Measurements from ENCODE around the gene FKBP5. TPM values are rescaled to one million over a fixed set of nuclear protein-coding genes. Genes with fewer than 3 reads are reported as not detected.
"Not testable (repeated sequence)": the region's sequence is repeated elsewhere in the genome, so short reads cannot be mapped to it uniquely, and the experiment has no call there.

Gene FKBP5
- total and polyA plus RNA-seq, 9 of the 15 experiments (the other 6 are each of a cell fraction or from before 2014, with no cell fraction given) = 32.7 to 151 (median 75.0) TPM

- TF ChIP-seq ILF3 (IDR thresholded peaks at IDR 0.05; ENCODE audit: borderline replicate concordance) (no peak), FOXJ3 (CRISPR knock-in tag; IDR thresholded peaks at IDR 0.05) (no peak), MXI1 (IDR thresholded peaks at IDR 0.05; ENCODE audit: low read depth, low read length) (no peak)
These were observed 15.0 kb downstream of the FKBP5 start (continued) for GRCh38 chr6:35673755-35674154.

- BruUV-seq (replicated peaks); H3K27ac ChIP-seq (ENCODE audit: extremely low read depth, low read depth, low read length); H4K20me1 ChIP-seq (replicated peaks; ENCODE audit: control insufficient read depth, insufficient read depth, low read length); FAIRE-seq; ATAC-seq; H3K9me3 ChIP-seq (replicated peaks; ENCODE audit: control insufficient read depth, insufficient read depth, low read depth, low read length); H3K27me3 ChIP-seq (ENCODE audit: control insufficient read depth in 2 of 2, insufficient read depth in 2 of 2, low read length in 2 of 2); intact Hi-C loops (cut with micrococcal nuclease); H2AFZ ChIP-seq (ENCODE audit: low read depth, low read length); H3K4me3 ChIP-seq; H3K9me1 ChIP-seq (ENCODE audit: control insufficient read depth, insufficient read depth, low read length); H3K9ac ChIP-seq (ENCODE audit: insufficient read depth in 1 of 2, low read depth in 2 of 2, low read length in 2 of 2); DNase-seq (ENCODE audit: extremely low read depth in 1 of 4, low spot score in 3 of 4); H3K4me2 ChIP-seq (ENCODE audit: insufficient read depth, low read length); CTCF ChIA-PET (ENCODE audit: low intra/inter-chr PET ratio); in situ Hi-C loops (cut with MboI); H3K4me1 ChIP-seq (replicated peaks in 1 of 2; ENCODE audit: control insufficient read depth in 2 of 2, insufficient read depth in 2 of 2, low read length in 2 of 2): not testable (repeated sequence)
- TF ChIP-seq ZNF121 (CRISPR knock-in tag; conservative IDR thresholded peaks at IDR 0.05) = peak; percentile 68; the same call in 1 of the 2 replicates
- 0 out of 2 replicates have a peak, but pooled peaks have one; percentile 14 for TF ChIP-seq BCOR (IDR thresholded peaks at IDR 0.05)
- 88% methylated on average over 2 of the region's 2 CpGs for WGBS (ENCODE audit: insufficient coverage, low coverage, missing lambda C conversion rate)
- POLR2A ChIA-PET = interaction anchor here (1.0 to 1.4 kb wide), 2 partner anchors 10 to 23 kb away, joined by 3 to 6 read pairs; no protein-coding TSS in a partner anchor
- Histone ChIP-seq H3K79me2 (ENCODE audit: control insufficient read depth, insufficient read depth, low read length) (peaks cover 93% of the 10 kb centered on the region), H3K36me3 (ENCODE audit: control insufficient read depth, insufficient read depth, low read length) (peaks cover 12% of the 10 kb centered on the region)
These were observed 15.4 kb downstream of the FKBP5 start for GRCh38 chr6:35673284-35673666.

- POLR2A ChIA-PET; H3K9ac ChIP-seq (ENCODE audit: insufficient read depth in 1 of 2, low read depth in 2 of 2, low read length in 2 of 2); H3K9me1 ChIP-seq (ENCODE audit: control insufficient read depth, insufficient read depth, low read length); H3K27me3 ChIP-seq (ENCODE audit: control insufficient read depth in 2 of 2, insufficient read depth in 2 of 2, low read length in 2 of 2); H3K36me3 ChIP-seq (ENCODE audit: control insufficient read depth, insufficient read depth, low read length); CTCF ChIA-PET (ENCODE audit: low intra/inter-chr PET ratio); FAIRE-seq; BruUV-seq (replicated peaks); ATAC-seq; DNase-seq (ENCODE audit: extremely low read depth in 1 of 4, low spot score in 3 of 4); H3K4me1 ChIP-seq (replicated peaks in 1 of 2; ENCODE audit: control insufficient read depth in 2 of 2, insufficient read depth in 2 of 2, low read length in 2 of 2); H3K27ac ChIP-seq (ENCODE audit: extremely low read depth, low read depth, low read length); H3K4me3 ChIP-seq; H4K20me1 ChIP-seq (replicated peaks; ENCODE audit: control insufficient read depth, insufficient read depth, low read length); H3K9me3 ChIP-seq (replicated peaks; ENCODE audit: control insufficient read depth, insufficient read depth, low read depth, low read length); H3K4me2 ChIP-seq (ENCODE audit: insufficient read depth, low read length); in situ Hi-C loops (cut with MboI); H2AFZ ChIP-seq (ENCODE audit: low read depth, low read length); intact Hi-C loops (cut with micrococcal nuclease): not testable (repeated sequence)
- H3K79me2 ChIP-seq (ENCODE audit: control insufficient read depth, insufficient read depth, low read length) = peaks cover 93% of the 10 kb centered on the region
- 0 out of 2 replicates have a peak, but pooled peaks have one; percentile 42 for TF ChIP-seq NKRF (IDR thresholded peaks at IDR 0.05; ENCODE audit: borderline replicate concordance)
- TF ChIP-seq BCOR (IDR thresholded peaks at IDR 0.05) = peak; percentile 57; the same call in 1 of the 2 replicates
- 94% methylated on average over 9 of the region's 9 CpGs for WGBS (ENCODE audit: insufficient coverage, low coverage, missing lambda C conversion rate)
These were observed 18.3 kb downstream of the FKBP5 start for GRCh38 chr6:35670453-35670852.
